ENCODE results near the gene KCNQ2.

GRCh38 chr20:63472862-63473390 is 471 bp upstream of the KCNQ2 start:
- TF ChIP-seq CTCF (conservative IDR thresholded peaks at IDR 0.05) = no peak
- TF ChIP-seq ZFX (IDR thresholded peaks at IDR 0.05) = no peak
